Adrenal gland (tissue), 5 donors: ENCODE results near the gene WSCD2.

ENCODE experiments used
- CTCF ChIP-seq, 6 experiments: fragments of 450-650 bp in 4 of 6; fragments of 200-600 bp in 2 of 6; sonication (generic) in 1 of 6; IDR thresholded peaks; 1 replicate in 5 of 6; 2 replicates in 1 of 6; pipeline versions ENCODE4 v1.5.1 to v1.8.0; 2016 to 2021; ENCODE audit warnings: antibody characterized with exemption in 6 of 6, mild to moderate bottlenecking in 2 of 6, moderate library complexity in 1 of 6
- POLR2A ChIP-seq, 2 donors: fragments of 450-650 bp; IDR thresholded peaks; one replicate each; pipeline ENCODE4 v1.6.1; 2017; ENCODE audit warnings: antibody characterized with exemption in 2 of 2, mild to moderate bottlenecking in 2 of 2, moderate library complexity in 1 of 2
- donor health status: DM: no; HTN: no; CAD: no.

DNA sequence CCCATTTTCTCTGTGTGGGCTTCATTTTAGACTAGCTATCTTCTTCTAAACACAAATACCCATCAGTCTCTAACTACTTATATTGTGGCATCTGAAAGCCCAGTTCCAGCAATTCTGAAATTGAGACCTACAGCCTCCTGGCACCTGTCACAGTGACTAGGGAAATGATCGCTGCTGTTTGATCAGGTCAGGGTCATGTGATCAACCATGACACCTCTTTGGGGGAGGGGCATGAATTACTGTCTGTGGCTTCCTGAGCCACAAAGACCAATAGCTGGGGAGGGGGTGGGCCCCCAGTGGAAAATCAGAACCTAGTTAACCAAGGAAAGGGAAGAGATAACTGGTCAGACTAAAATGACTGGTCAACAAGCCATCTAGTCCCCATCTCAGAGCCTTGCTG lies 14.1 kb downstream of the WSCD2 start:
- TF ChIP-seq CTCF (IDR thresholded peaks at IDR 0.05) (no peak), POLR2A (IDR thresholded peaks at IDR 0.05) (no peak)
